Osteocyte (in vitro differentiated cells): Measurements from ENCODE around the gene ANKS1B. TPM values are rescaled to one million over a fixed set of nuclear protein-coding genes. Genes with fewer than 3 reads are reported as not detected.
"Not testable (repeated sequence)": the region's sequence is repeated elsewhere in the genome, so short reads cannot be mapped to it uniquely, and the experiment has no call there.

ENCODE experiments used
- DNase-seq: peaks from one replicate; pipeline ENCODE4 v3.0.0; 2021; ENCODE audit warnings: mixed read lengths; ENCODE audit not compliant: unreplicated experiment; ENCODE audit errors: extremely low spot score
- H3K27ac Mint-ChIP-seq: one replicate; pipeline ENCODE4 v1.8.0; 2021; ENCODE audit warnings: mild to moderate bottlenecking, mixed read lengths; ENCODE audit not compliant: unreplicated experiment
- H3K27me3 Mint-ChIP-seq: one replicate; pipeline ENCODE4 v1.8.0; 2021; ENCODE audit warnings: mixed read lengths; ENCODE audit not compliant: unreplicated experiment
- H3K36me3 Mint-ChIP-seq: one replicate; pipeline ENCODE4 v1.8.0; 2021; ENCODE audit warnings: mixed read lengths; ENCODE audit not compliant: unreplicated experiment
- H3K4me1 Mint-ChIP-seq: one replicate; pipeline ENCODE4 v1.8.0; 2021; ENCODE audit warnings: mixed read lengths; ENCODE audit not compliant: unreplicated experiment
- H3K4me3 Mint-ChIP-seq: one replicate; pipeline ENCODE4 v1.8.0; 2021; ENCODE audit warnings: mild to moderate bottlenecking, moderate library complexity, mixed read lengths; ENCODE audit not compliant: unreplicated experiment
- H3K9me3 Mint-ChIP-seq: one replicate; pipeline ENCODE4 v1.8.0; 2021; ENCODE audit warnings: mixed read lengths; ENCODE audit not compliant: unreplicated experiment
- total RNA-seq: library from RNA; stranded (reverse); gene quantifications from 2 replicates; pipeline ENCODE4 v1.2.1, GENCODE V29; 2021
- TF ChIP-seq, protein P1 (sequence below): fragments of 200-600 bp; sonication (generic); IDR thresholded peaks from 2 replicates; pipeline ENCODE4 v1.5.0; 2021; ENCODE audit warnings: antibody characterized with exemption, mild to moderate bottlenecking, moderate library complexity

Gene ANKS1B
- total RNA-seq, 1 donor from 2014 or later, result 0.70 TPM

DNA sequence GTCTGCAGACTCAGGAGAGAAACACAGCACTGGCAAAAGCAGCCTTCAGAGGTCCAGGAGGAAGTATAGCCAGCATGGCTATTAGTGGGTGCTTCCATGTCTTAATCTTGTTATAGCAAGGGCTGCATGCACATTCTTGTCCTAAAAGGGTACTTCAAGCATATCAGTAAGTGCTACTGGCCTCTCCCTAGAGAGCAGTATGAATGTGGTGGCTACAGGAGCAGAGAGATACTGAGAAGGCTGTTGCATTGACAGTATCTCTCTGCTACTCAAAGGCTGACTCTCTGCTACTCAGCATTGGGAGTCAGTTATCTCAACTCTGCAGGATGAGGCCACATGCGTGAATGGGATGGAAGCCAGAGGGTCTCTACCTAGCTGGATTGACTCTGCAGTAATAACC, 335.2 kb downstream of the ANKS1B start:
- no peaks in the 10 kb centered on the region for H3K9me3 Mint-ChIP-seq
- H3K4me1 Mint-ChIP-seq, result no peaks in the 10 kb centered on the region
- TF ChIP-seq, protein P1, sequence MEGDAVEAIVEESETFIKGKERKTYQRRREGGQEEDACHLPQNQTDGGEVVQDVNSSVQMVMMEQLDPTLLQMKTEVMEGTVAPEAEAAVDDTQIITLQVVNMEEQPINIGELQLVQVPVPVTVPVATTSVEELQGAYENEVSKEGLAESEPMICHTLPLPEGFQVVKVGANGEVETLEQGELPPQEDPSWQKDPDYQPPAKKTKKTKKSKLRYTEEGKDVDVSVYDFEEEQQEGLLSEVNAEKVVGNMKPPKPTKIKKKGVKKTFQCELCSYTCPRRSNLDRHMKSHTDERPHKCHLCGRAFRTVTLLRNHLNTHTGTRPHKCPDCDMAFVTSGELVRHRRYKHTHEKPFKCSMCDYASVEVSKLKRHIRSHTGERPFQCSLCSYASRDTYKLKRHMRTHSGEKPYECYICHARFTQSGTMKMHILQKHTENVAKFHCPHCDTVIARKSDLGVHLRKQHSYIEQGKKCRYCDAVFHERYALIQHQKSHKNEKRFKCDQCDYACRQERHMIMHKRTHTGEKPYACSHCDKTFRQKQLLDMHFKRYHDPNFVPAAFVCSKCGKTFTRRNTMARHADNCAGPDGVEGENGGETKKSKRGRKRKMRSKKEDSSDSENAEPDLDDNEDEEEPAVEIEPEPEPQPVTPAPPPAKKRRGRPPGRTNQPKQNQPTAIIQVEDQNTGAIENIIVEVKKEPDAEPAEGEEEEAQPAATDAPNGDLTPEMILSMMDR, result no peak
- no peaks in the 10 kb centered on the region for H3K36me3 Mint-ChIP-seq
- H3K4me3 Mint-ChIP-seq, result no peak overlapping the region
- DNase-seq, result no peak
- H3K27ac Mint-ChIP-seq, result no peak overlapping the region
- no peaks in the 10 kb centered on the region for H3K27me3 Mint-ChIP-seq

DNA sequence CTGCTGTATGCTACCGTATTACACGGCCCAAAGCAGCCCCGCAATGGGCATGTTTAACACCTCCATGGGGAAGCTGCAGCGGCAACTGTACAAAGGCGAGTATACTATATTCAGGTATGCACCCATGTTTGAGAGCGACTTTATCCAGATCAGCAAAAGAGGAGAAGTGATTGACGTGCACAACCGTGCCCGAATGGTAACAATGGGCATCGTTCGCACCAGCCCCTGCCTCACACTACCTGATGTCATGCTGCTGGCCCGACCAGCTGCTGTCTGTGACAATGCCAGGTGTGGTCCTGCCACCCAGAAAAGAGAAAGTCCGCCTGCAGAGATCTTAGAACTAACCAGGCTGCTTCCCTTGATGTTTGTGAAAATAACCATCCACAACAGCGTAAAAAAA, 336.6 kb downstream of the ANKS1B start:
- no peaks in the 10 kb centered on the region for H3K9me3 Mint-ChIP-seq
- H3K27me3 Mint-ChIP-seq, result no peaks in the 10 kb centered on the region
- H3K36me3 Mint-ChIP-seq, result no peaks in the 10 kb centered on the region
- H3K27ac Mint-ChIP-seq, result no peak overlapping the region
- no peak overlapping the region for H3K4me3 Mint-ChIP-seq
- TF ChIP-seq, protein P1, result no peak
- DNase-seq, result no peak
- no peaks in the 10 kb centered on the region for H3K4me1 Mint-ChIP-seq

DNA sequence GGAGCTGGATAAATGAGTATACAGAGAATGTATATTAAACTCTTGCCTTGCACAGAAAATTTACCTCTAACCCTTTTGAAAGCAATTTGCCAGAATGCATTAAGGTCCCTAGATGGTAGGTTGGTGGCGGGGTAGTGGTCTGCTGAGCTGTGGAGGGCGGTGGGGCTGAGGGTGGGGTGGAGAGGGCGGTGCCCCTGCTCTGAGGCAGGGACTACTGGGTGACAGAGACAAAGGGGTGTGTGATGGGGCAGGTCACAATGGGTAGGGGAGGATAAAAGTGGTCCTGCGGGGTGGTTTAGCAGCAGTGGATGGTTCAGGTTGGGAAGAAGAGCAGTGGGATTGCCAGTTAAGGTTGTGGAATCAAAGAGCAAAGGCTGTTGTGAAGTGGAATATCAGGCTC, 337.3 kb downstream of the ANKS1B start, which contains the start of gene GARIN6:
GARIN6 (plus strand) TSS at position 301 of the 400 bp plus-strand sequence. CDS start 422 bp downstream, outside the sequence.
- no peaks in the 10 kb centered on the region for H3K9me3 Mint-ChIP-seq
- TF ChIP-seq, protein P1, result no peak
- no peaks in the 10 kb centered on the region for H3K36me3 Mint-ChIP-seq
- no peak for DNase-seq
- no peak within 1 kb of the TSS for H3K27ac Mint-ChIP-seq
- no peaks in the 10 kb centered on the region for H3K4me1 Mint-ChIP-seq
- H3K27me3 Mint-ChIP-seq, result no peaks in the 10 kb centered on the region
- H3K4me3 Mint-ChIP-seq, result no peak within 1 kb of the TSS

DNA sequence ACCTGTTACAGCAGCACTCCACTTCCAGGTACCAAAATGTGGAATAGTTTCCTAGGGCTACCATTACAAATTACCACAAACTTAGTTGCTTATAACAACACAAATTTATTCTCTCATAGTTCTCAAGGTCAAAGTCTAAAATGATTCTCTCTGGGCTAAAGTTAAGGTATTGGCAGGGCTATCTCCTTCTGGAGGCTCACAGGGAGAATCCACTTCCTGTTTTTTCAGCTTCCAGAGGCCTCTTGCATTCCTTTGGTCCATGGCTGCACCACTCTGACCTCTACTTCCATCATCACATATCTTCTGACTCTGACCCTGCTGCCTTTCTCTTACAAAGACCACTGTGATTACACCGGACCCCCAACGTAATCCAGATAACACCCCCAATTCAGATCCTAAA, 340.1 kb downstream of the ANKS1B start:
- Mint-ChIP-seq H3K36me3 (no peaks in the 10 kb centered on the region), H3K9me3 (no peaks in the 10 kb centered on the region), H3K4me1 (no peaks in the 10 kb centered on the region), H3K27ac (no peak overlapping the region), H3K4me3 (no peak overlapping the region), H3K27me3 (no peaks in the 10 kb centered on the region)
- no peak for DNase-seq
- TF ChIP-seq, protein P1, result no peak

DNA sequence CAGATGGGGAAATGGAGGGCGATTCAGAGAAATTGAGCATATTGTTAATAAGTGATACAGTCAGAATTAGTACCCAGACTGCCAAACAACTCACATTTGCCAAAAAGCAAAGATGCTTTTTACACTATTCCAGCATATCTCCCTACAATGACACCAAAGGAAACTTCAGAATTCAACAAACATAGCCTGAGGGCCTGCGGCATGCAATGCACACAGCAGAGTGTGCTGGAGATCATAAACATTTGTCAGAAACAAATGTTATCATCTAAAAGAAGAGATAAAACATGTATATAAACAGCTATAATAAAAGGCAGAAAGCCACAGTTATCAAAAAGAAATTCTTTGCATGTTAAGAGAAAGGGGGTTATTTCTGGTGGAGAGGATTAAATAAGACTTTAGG, 357.3 kb downstream of the ANKS1B start:
- Mint-ChIP-seq H3K9me3 (no peaks in the 10 kb centered on the region), H3K27ac (no peak overlapping the region), H3K27me3 (no peaks in the 10 kb centered on the region), H3K4me3 (no peak overlapping the region), H3K4me1 (no peaks in the 10 kb centered on the region), H3K36me3 (no peaks in the 10 kb centered on the region)
- TF ChIP-seq, protein P1, result no peak
- no peak for DNase-seq

DNA sequence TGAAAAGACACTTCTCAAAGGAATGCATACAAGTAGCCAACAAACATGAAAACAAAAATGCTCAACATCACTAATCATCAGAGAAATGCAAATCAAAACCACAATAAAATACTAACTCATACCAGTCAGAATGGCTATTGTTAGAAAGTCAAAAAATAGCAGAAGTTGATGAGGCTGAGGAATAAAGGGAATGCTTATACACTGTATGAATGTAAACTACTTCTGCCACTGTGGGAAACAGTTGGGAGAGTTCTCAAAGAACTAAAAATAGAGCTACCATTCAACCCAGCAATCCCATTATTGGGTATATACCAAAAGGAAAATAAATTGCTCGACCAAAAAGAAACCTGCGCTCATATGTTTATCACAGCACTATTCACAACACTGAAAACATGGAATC, 360.1 kb downstream of the ANKS1B start:
- not testable (repeated sequence) for H3K27ac Mint-ChIP-seq, H3K36me3 Mint-ChIP-seq, H3K27me3 Mint-ChIP-seq

More for the DNA sequence above, 360.1 kb downstream of the ANKS1B start:
- DNase-seq, H3K4me3 Mint-ChIP-seq, H3K4me1 Mint-ChIP-seq, H3K9me3 Mint-ChIP-seq: not testable (repeated sequence)
